OCI-LY7 (cell line): ENCODE results near the gene TMEM59L. TPM values are rescaled to one million over a fixed set of nuclear protein-coding genes. Genes with fewer than 3 reads are reported as not detected.

Experiments
- BruUV-seq: library from RNA; stranded (reverse); fragments of 400-500 nt; replicated peaks from 2 replicates; lab custom pipeline; 2021; lab: Mats Ljungman, UMichigan
- CTCF ChIA-PET: fragments of 300-600 bp; sonication (Branson Sonifier 250); formaldehyde crosslinking; loops from one replicate; lab custom pipeline; 2022; ENCODE audit warnings: antibody characterized with exemption; ENCODE audit not compliant: unreplicated experiment; lab: Charles Lee
- POLR2A ChIA-PET: fragments of 300-600 bp; sonication (Branson Sonifier 250); formaldehyde crosslinking; loops from one replicate; lab custom pipeline; 2022; ENCODE audit warnings: antibody characterized with exemption; lab: Charles Lee
- DNase-seq: peaks from one replicate; pipeline ENCODE4 v3.0.0-alpha.2; 2015; ENCODE audit warnings: low spot score
- H2AFZ ChIP-seq: fragments of 200-600 bp; sonication (generic), shearing (Covaris generic); 2 replicates; pipeline ENCODE4 v1.6.1; 2014; ENCODE audit warnings: mild to moderate bottlenecking, antibody characterized with exemption, low read length, moderate library complexity
- H3K27ac ChIP-seq: fragments of 200-600 bp; sonication (generic); 2 replicates; pipeline ENCODE4 v1.5.1; 2014; ENCODE audit warnings: mixed run types, low read depth, mild to moderate bottlenecking, moderate library complexity, low read length, inconsistent platforms; ENCODE audit not compliant: poor library complexity, severe bottlenecking
- H3K36me3 ChIP-seq: fragments of 200-600 bp; sonication (generic); 2 replicates; pipeline ENCODE4 v1.6.1; 2014; ENCODE audit warnings: mild to moderate bottlenecking, antibody characterized with exemption, low read length, moderate library complexity, mixed read lengths; ENCODE audit not compliant: insufficient read depth
- H3K4me1 ChIP-seq: fragments of 200-600 bp; sonication (generic); 2 replicates; pipeline ENCODE4 v1.5.1; 2014; ENCODE audit warnings: mild to moderate bottlenecking, low read length; ENCODE audit not compliant: insufficient read depth, poor library complexity, severe bottlenecking
- H3K4me2 ChIP-seq: fragments of 200-600 bp; sonication (generic); 2 replicates; pipeline ENCODE4 v1.6.1; 2014; ENCODE audit warnings: mild to moderate bottlenecking, low read length
- H3K4me3 ChIP-seq: fragments of 200-600 bp; sonication (generic); 2 replicates; pipeline ENCODE4 v1.5.1; 2014; ENCODE audit warnings: mild to moderate bottlenecking, low read depth, low read length; ENCODE audit not compliant: poor library complexity, severe bottlenecking
- H3K79me2 ChIP-seq: fragments of 200-600 bp; sonication (generic); 2 replicates; pipeline ENCODE4 v1.6.1; 2016; ENCODE audit warnings: low read depth, mild to moderate bottlenecking, low read length, moderate library complexity, mixed read lengths; ENCODE audit not compliant: insufficient read depth
- H3K9me2 ChIP-seq: fragments of 200-600 bp; sonication (generic); 2 replicates; pipeline ENCODE4 v1.6.1; 2016; ENCODE audit warnings: mild to moderate bottlenecking, low read length, mixed read lengths; ENCODE audit not compliant: insufficient read depth
- H3K9me3 ChIP-seq: fragments of 200-600 bp; sonication (generic); 2 replicates; pipeline ENCODE4 v1.6.1; 2014; ENCODE audit warnings: mild to moderate bottlenecking, mixed run types, low read length, mixed read lengths
- H4K20me1 ChIP-seq: fragments of 200-600 bp; sonication (generic); 2 replicates; pipeline ENCODE4 v1.6.1; 2014; ENCODE audit warnings: mild to moderate bottlenecking, antibody characterized with exemption, low read length, moderate library complexity, mixed read lengths; ENCODE audit not compliant: insufficient read depth
- EZH2phosphoT487 ChIP-seq: fragments of 200-600 bp; sonication (generic); IDR thresholded peaks from 2 replicates; pipeline ENCODE4 v1.6.1; 2018; ENCODE audit warnings: low read depth, borderline replicate concordance, mild to moderate bottlenecking, mixed run types, antibody characterized with exemption, low read length, moderate library complexity, mixed read lengths
- intact Hi-C: fragments of 100-400 bp; cut with micrococcal nuclease; formaldehyde crosslinking; loops from one replicate; pipeline ENCODE4 v1.10.0; 2022; ENCODE audit not compliant: unreplicated experiment
- total RNA-seq, 2 experiments: library from RNA; depleted of rRNA in 1 of 2; stranded (reverse); fragments of >200 nt in 1 of 2; shearing (Covaris generic) in 1 of 2; gene quantifications; 2 replicates each; pipeline ENCODE4 v1.2.3, GENCODE V29; 2014 to 2022
- TF ChIP-seq, protein P1 (sequence below): fragments of 200-600 bp; sonication (generic); conservative IDR thresholded peaks from 2 replicates; pipeline ENCODE4 v1.5.1; 2014; ENCODE audit warnings: mild to moderate bottlenecking, antibody characterized with exemption, low read length, moderate library complexity, mixed read lengths

Gene TMEM59L
- total RNA-seq, 2 experiments from 2014 or later: 0.84 to 1.0 TPM

- POLR2A ChIA-PET: no interaction called here
- CTCF ChIA-PET: no interaction called here
- intact Hi-C loops: no loop called here
Observed at GRCh38 chr19:18610245-18610555, 2.5 kb upstream of the TMEM59L start.

DNA sequence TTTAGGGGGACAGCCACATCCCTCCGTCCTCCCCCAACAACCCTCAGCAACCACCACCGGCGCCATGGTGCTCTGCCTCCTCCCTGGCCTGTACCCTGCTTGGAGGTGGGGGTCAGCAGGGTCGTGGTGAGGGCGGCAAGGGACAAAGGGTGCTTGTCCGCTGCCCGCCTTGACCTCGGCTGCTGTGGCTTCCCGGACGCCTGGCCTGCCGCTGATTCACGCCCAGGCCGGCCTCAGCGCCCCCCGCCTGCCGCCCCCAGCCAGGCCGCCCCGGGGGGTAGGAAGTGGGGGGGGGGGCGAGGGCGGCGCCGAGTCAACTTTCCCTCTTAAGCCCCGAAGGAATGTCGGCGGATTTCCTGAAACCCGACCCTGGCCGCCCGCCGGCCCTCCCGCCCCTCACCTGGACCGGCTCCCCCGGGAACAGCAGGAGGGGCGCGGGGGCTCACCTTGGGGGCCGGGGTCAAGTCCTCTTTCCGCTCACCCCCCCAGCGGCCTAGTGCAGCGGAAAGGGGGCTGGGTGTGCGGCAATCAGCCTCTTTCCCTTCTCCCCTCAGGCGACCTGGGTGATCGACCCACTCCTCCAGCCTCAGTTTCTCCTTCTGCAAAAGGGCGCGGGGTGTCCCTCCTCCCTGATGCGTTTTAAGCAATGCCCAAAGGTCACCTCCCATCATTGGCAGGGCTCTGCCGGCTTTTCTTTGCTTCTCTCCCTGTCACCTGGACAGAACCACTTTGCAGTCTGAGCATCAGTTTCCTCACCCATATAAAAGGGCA, 1.9 kb upstream of the TMEM59L start:
- Histone ChIP-seq H3K4me2 (peak overlapping the region; percentile 13; the same call in 1 of the 2 replicates), H3K79me2 (no peaks in the 10 kb centered on the region), H3K4me1 (peaks cover 11% of the 10 kb centered on the region), H3K9me2 (no peaks in the 10 kb centered on the region), H3K27ac (no peak overlapping the region), H3K36me3 (no peaks in the 10 kb centered on the region), H3K4me3 (no peak overlapping the region), H2AFZ (no peak overlapping the region), H3K9me3 (no peaks in the 10 kb centered on the region), H4K20me1 (no peaks in the 10 kb centered on the region)
- CTCF ChIA-PET: no interaction called here
- TF ChIP-seq EZH2phosphoT487: no peak; the same call in 1 of the 2 replicates
- TF ChIP-seq, protein P1, sequence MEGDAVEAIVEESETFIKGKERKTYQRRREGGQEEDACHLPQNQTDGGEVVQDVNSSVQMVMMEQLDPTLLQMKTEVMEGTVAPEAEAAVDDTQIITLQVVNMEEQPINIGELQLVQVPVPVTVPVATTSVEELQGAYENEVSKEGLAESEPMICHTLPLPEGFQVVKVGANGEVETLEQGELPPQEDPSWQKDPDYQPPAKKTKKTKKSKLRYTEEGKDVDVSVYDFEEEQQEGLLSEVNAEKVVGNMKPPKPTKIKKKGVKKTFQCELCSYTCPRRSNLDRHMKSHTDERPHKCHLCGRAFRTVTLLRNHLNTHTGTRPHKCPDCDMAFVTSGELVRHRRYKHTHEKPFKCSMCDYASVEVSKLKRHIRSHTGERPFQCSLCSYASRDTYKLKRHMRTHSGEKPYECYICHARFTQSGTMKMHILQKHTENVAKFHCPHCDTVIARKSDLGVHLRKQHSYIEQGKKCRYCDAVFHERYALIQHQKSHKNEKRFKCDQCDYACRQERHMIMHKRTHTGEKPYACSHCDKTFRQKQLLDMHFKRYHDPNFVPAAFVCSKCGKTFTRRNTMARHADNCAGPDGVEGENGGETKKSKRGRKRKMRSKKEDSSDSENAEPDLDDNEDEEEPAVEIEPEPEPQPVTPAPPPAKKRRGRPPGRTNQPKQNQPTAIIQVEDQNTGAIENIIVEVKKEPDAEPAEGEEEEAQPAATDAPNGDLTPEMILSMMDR: no peak
- intact Hi-C loops: no loop called here
- BruUV-seq: no TSS peak
- DNase-seq: no peak
- POLR2A ChIA-PET: no interaction called here

More at GRCh38 chr19:18610245-18610555, 2.5 kb upstream of the TMEM59L start:
- Histone ChIP-seq H3K79me2 (no peaks in the 10 kb centered on the region), H3K9me3 (no peaks in the 10 kb centered on the region), H3K4me1 (peaks cover 11% of the 10 kb centered on the region), H3K4me3 (no peak overlapping the region), H4K20me1 (no peaks in the 10 kb centered on the region), H3K4me2 (no peak overlapping the region), H2AFZ (no peak overlapping the region), H3K9me2 (no peaks in the 10 kb centered on the region), H3K27ac (no peak overlapping the region), H3K36me3 (no peaks in the 10 kb centered on the region)
- BruUV-seq: no TSS peak
- no peak; the same call in 1 of the 2 replicates for TF ChIP-seq EZH2phosphoT487
- TF ChIP-seq, protein P1: no peak
- DNase-seq: no peak
